ENCODE data around the gene ADAMTS16.

ADAMTS16 gene

GRCh38 chr5:5290674-5291334 lies 150.7 kb downstream of the ADAMTS16 start:
- no peak for DNase-seq

GRCh38 chr5:5291357-5291756 lies 151.2 kb downstream of the ADAMTS16 start:
- DNase-seq = no peak

- DNase-seq = no peak
Observed at GRCh38 chr5:5293029-5293428, 152.9 kb downstream of the ADAMTS16 start.

GRCh38 chr5:5294429-5294828 lies 154.3 kb downstream of the ADAMTS16 start:
- no peak for DNase-seq

GRCh38 chr5:5295351-5295750 lies 155.2 kb downstream of the ADAMTS16 start:
- DNase-seq = no peak

- DNase-seq = no peak
Observed at GRCh38 chr5:5296051-5296450, 155.9 kb downstream of the ADAMTS16 start.

- no peak for DNase-seq
Observed at GRCh38 chr5:5297432-5298067, 157.4 kb downstream of the ADAMTS16 start.

- no peak for DNase-seq
Observed at GRCh38 chr5:5298068-5298633, 158.0 kb downstream of the ADAMTS16 start.

GRCh38 chr5:5298841-5299541 lies 158.9 kb downstream of the ADAMTS16 start:
- no peak for DNase-seq

- no peak for DNase-seq
Observed at GRCh38 chr5:5301176-5301575, 161.0 kb downstream of the ADAMTS16 start.

- no peak for DNase-seq
Observed at GRCh38 chr5:5302201-5302600, 162.1 kb downstream of the ADAMTS16 start.

GRCh38 chr5:5303242-5303641 lies 163.1 kb downstream of the ADAMTS16 start:
- no peak for DNase-seq

- DNase-seq = no peak
Observed at GRCh38 chr5:5304361-5305020, 164.4 kb downstream of the ADAMTS16 start.

- DNase-seq = no peak
Observed at GRCh38 chr5:5306696-5307095, 166.6 kb downstream of the ADAMTS16 start.

GRCh38 chr5:5308319-5308718 lies 168.2 kb downstream of the ADAMTS16 start:
- DNase-seq = no peak

- no peak for DNase-seq
Observed at GRCh38 chr5:5309645-5310044, 169.5 kb downstream of the ADAMTS16 start.

- no peak for DNase-seq
Observed at GRCh38 chr5:5313101-5313635, 173.0 kb downstream of the ADAMTS16 start.

- DNase-seq = no peak
Observed at GRCh38 chr5:5314166-5314565, 174.0 kb downstream of the ADAMTS16 start.

GRCh38 chr5:5314626-5315025 lies 174.5 kb downstream of the ADAMTS16 start:
- DNase-seq = no peak

GRCh38 chr5:5315068-5315980 lies 175.2 kb downstream of the ADAMTS16 start:
- no peak for DNase-seq

- DNase-seq = no peak
Observed at GRCh38 chr5:5316334-5316733, 176.2 kb downstream of the ADAMTS16 start.

GRCh38 chr5:5317976-5318375 lies 177.8 kb downstream of the ADAMTS16 start:
- DNase-seq = no peak
